Right cardiac atrium (tissue), 5 donors: ENCODE results near the gene CHMP1A. TPM values are rescaled to one million over a fixed set of nuclear protein-coding genes. Genes with fewer than 3 reads are reported as not detected.
A peak's percentile ranks its signal among the peaks of the same experiment; 100 is the strongest.

ENCODE experiments used
- ATAC-seq, 2 donors: fragments of 200-7000 bp; cut with Tn5 transposase; one replicate each; pipeline versions ENCODE4 v1.8.0 to v1.9.1; 2020; ENCODE audit warnings: moderate library complexity in 2 of 2, mild to moderate bottlenecking in 1 of 2
- DNase-seq, 3 donors: peaks; one replicate each; pipeline ENCODE4 v3.0.0-alpha.2; 2020
- H3K27ac ChIP-seq: one replicate; pipeline ENCODE4 v1.5.1; 2013; ENCODE audit warnings: mild to moderate bottlenecking, low read length, control low read depth, moderate library complexity
- H3K27me3 ChIP-seq: one replicate; pipeline ENCODE4 v1.6.1; 2013; ENCODE audit not compliant: control insufficient read depth, insufficient read depth
- H3K4me1 ChIP-seq: one replicate; pipeline ENCODE4 v1.6.1; 2013; ENCODE audit warnings: low read length; ENCODE audit not compliant: control insufficient read depth, insufficient read depth
- H3K4me3 ChIP-seq: one replicate; pipeline ENCODE4 v1.5.1; 2013; ENCODE audit warnings: low read length, control low read depth
- H3K9me3 ChIP-seq: one replicate; pipeline ENCODE4 v1.6.1; 2013; ENCODE audit warnings: low read length; ENCODE audit not compliant: control insufficient read depth
- whole genome bisulfite sequencing: extraction: QIAGEN DNeasy Blood & Tissue Kit; methylation state at CpG from one replicate; pipeline ENCODE4 v1.1.7; 2013; 5-methylcytosine and 5-hydroxymethylcytosine counted together
- intact Hi-C, 4 donors: fragments of 100-400 bp; cut with DNase I; formaldehyde crosslinking; loops; one replicate each; pipeline versions ENCODE4 v1.11.0 to v1.14.0; 2022 to 2023
- polyA plus RNA-seq: library from polyadenylated mRNA; stranded (reverse); fragments of 200-250 nt; gene quantifications from one replicate; pipeline ENCODE4 v1.2.3, GENCODE V29; 2013
- total RNA-seq, 4 donors: library from RNA; stranded (reverse); fragmentation: NEBNext Ultra II Directional; extraction: Animal tissue kit (Norgen Biotek cat#: 25700); gene quantifications; one replicate each; pipeline ENCODE4 v1.2.1, GENCODE V29; 2021
- donor health status: healthy with polysubstance abuse.
- donor health status: DM: no; HTN: yes; CAD: no.
- donor health status: DM: no; HTN: no; CAD: no.
- donor health status: DM: no; HTN: yes; CAD: no; lungs with severe emphysema.
- donor health status: DM: yes; HTN: yes; CAD: no.

The CHMP1A gene
- total and polyA plus RNA-seq, 5 donors, result 35.1 to 48.8 (median 37.0) TPM

- Histone ChIP-seq H3K9me3 (no peaks in the 10 kb centered on the region), H3K4me3 (no peak overlapping the region), H3K4me1 (no peaks in the 10 kb centered on the region), H3K27ac (no peak overlapping the region), H3K27me3 (no peaks in the 10 kb centered on the region)
- DNase-seq (no peak), ATAC-seq (peak in 1 of 2 donors; percentile 15)
- WGBS, result 66% methylated on average over 16 of the region's 16 CpGs
- intact Hi-C loops, result no loop called here
These were observed 37.1 kb downstream of the CHMP1A start for GRCh38 chr16:89620406-89620841.

- DNase-seq, result no peak
- 41% methylated on average over 12 of the region's 12 CpGs for WGBS
- no peak for ATAC-seq
- H3K4me1 ChIP-seq, result no peaks in the 10 kb centered on the region
- no peaks in the 10 kb centered on the region for H3K9me3 ChIP-seq
- H3K27me3 ChIP-seq, result no peaks in the 10 kb centered on the region
- no peak overlapping the region for H3K4me3 ChIP-seq
- intact Hi-C loops, result no loop called here
- no peak overlapping the region for H3K27ac ChIP-seq
These were observed 37.7 kb downstream of the CHMP1A start for GRCh38 chr16:89619840-89620239.

- ATAC-seq, result no peak
- no peaks in the 10 kb centered on the region for H3K27me3 ChIP-seq
- no peaks in the 10 kb centered on the region for H3K9me3 ChIP-seq
- DNase-seq, result no peak
- intact Hi-C loops, result no loop called here
- no peak overlapping the region for H3K27ac ChIP-seq
- 66% methylated on average over 16 of the region's 16 CpGs for WGBS
- no peak overlapping the region for H3K4me3 ChIP-seq
- no peaks in the 10 kb centered on the region for H3K4me1 ChIP-seq
These were observed 39.2 kb downstream of the CHMP1A start for GRCh38 chr16:89618109-89618998.

- Histone ChIP-seq H3K27ac (no peak overlapping the region), H3K4me1 (no peaks in the 10 kb centered on the region), H3K4me3 (no peak overlapping the region), H3K9me3 (no peaks in the 10 kb centered on the region), H3K27me3 (no peaks in the 10 kb centered on the region)
- DNase-seq, result no peak
- ATAC-seq, result no peak
- 62% methylated on average over 6 of the region's 6 CpGs for WGBS
- intact Hi-C loops, result no loop called here
These were observed 40.5 kb downstream of the CHMP1A start for GRCh38 chr16:89617036-89617435.

- Histone ChIP-seq H3K4me1 (no peaks in the 10 kb centered on the region), H3K9me3 (no peaks in the 10 kb centered on the region), H3K27me3 (no peaks in the 10 kb centered on the region), H3K4me3 (no peak overlapping the region), H3K27ac (no peak overlapping the region)
- DNase-seq (no peak), ATAC-seq (no peak)
- intact Hi-C loops, result no loop called here
- WGBS, result 64% methylated on average over 20 of the region's 20 CpGs
These were observed 40.9 kb downstream of the CHMP1A start for GRCh38 chr16:89616623-89617022.

GRCh38 chr16:89615596-89616090 lies 41.9 kb downstream of the CHMP1A start:
- H3K27me3 ChIP-seq, result no peaks in the 10 kb centered on the region
- H3K4me3 ChIP-seq, result no peak overlapping the region
- WGBS, result 24% methylated on average over 17 of the region's 17 CpGs
- no peaks in the 10 kb centered on the region for H3K9me3 ChIP-seq
- no peak for DNase-seq
- ATAC-seq, result no peak
- no peaks in the 10 kb centered on the region for H3K4me1 ChIP-seq
- intact Hi-C loops, result no loop called here
- no peak overlapping the region for H3K27ac ChIP-seq

- DNase-seq (no peak), ATAC-seq (no peak)
- 80% methylated on average over 13 of the region's 13 CpGs for WGBS
- Histone ChIP-seq H3K4me1 (no peaks in the 10 kb centered on the region), H3K27me3 (no peaks in the 10 kb centered on the region), H3K9me3 (no peaks in the 10 kb centered on the region), H3K4me3 (no peak overlapping the region), H3K27ac (no peak overlapping the region)
- intact Hi-C loops, result no loop called here
These were observed 42.3 kb downstream of the CHMP1A start for GRCh38 chr16:89615176-89615575.

- ATAC-seq (no peak), DNase-seq (no peak)
- H3K4me1 ChIP-seq, result no peaks in the 10 kb centered on the region
- no peaks in the 10 kb centered on the region for H3K9me3 ChIP-seq
- H3K27ac ChIP-seq, result no peak overlapping the region
- no peak overlapping the region for H3K4me3 ChIP-seq
- H3K27me3 ChIP-seq, result no peaks in the 10 kb centered on the region
- whole genome bisulfite sequencing, result 85% methylated on average over 22 of the region's 22 CpGs
- intact Hi-C loops, result no loop called here
These were observed 43.5 kb downstream of the CHMP1A start for GRCh38 chr16:89613954-89614459.

- H3K27me3 ChIP-seq, result no peaks in the 10 kb centered on the region
- ATAC-seq, result peak in 1 of 2 donors; percentile 31
- no peak within 1 kb of the TSS for H3K27ac ChIP-seq
- no peak within 1 kb of the TSS for H3K4me3 ChIP-seq
- intact Hi-C loops, result no loop called here
- DNase-seq, result no peak
- H3K9me3 ChIP-seq, result no peaks in the 10 kb centered on the region
- 63% methylated on average over 19 of the region's 19 CpGs for WGBS
- no peaks in the 10 kb centered on the region for H3K4me1 ChIP-seq
These were observed 44.1 kb downstream of the CHMP1A start, which contains the start of gene DPEP1 for GRCh38 chr16:89613231-89613953. TSS of gene DPEP1 (plus strand) at chr16:89613642. CDS start at chr16:89630411, 16,769 bp downstream.

GRCh38 chr16:89612415-89613166 lies 44.9 kb downstream of the CHMP1A start:
- no peaks in the 10 kb centered on the region for H3K27me3 ChIP-seq
- no peak overlapping the region for H3K27ac ChIP-seq
- intact Hi-C loops, result no loop called here
- H3K4me1 ChIP-seq, result no peaks in the 10 kb centered on the region
- ATAC-seq (no peak), DNase-seq (no peak)
- no peaks in the 10 kb centered on the region for H3K9me3 ChIP-seq
- WGBS, result 87% methylated on average over 20 of the region's 20 CpGs
- no peak overlapping the region for H3K4me3 ChIP-seq
